ENCODE data around the gene CD200. TPM values are rescaled to one million over a fixed set of nuclear protein-coding genes. Genes with fewer than 3 reads are reported as not detected.
A peak's percentile ranks its signal among the peaks of the same experiment; 100 is the strongest.

CD200 gene, protein sequence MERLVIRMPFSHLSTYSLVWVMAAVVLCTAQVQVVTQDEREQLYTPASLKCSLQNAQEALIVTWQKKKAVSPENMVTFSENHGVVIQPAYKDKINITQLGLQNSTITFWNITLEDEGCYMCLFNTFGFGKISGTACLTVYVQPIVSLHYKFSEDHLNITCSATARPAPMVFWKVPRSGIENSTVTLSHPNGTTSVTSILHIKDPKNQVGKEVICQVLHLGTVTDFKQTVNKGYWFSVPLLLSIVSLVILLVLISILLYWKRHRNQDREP
- total RNA-seq (2014; rRNA removed; shearing (Covaris generic)): 0.06 TPM in 1 of 2 replicates, not detected in the other

DNA sequence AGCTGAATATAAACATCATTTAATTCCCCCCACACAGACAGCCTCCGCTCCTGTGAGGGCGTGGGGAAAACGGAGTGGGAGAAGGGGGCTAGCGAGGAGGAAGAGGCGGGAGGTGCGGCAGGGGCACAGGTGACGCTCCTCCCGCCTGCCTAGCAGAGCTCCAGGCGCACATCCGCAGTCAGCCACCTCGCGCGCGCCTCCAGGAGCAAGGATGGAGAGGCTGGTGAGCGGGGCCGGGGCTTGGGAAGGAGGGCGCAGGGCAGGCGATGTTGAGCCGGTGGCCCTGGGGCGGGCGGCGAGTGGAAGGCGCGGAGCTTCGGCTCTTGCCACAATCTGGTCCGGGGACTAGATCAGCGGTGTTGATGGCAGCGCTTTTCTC, at the start of gene CD200:
TSS of gene CD200 (plus strand) at position 155 of the 379 bp plus-strand sequence. CDS start at position 212, 57 bp downstream.
- peak; percentile 60 for DNase-seq (ENCODE audit: low read depth)

DNA sequence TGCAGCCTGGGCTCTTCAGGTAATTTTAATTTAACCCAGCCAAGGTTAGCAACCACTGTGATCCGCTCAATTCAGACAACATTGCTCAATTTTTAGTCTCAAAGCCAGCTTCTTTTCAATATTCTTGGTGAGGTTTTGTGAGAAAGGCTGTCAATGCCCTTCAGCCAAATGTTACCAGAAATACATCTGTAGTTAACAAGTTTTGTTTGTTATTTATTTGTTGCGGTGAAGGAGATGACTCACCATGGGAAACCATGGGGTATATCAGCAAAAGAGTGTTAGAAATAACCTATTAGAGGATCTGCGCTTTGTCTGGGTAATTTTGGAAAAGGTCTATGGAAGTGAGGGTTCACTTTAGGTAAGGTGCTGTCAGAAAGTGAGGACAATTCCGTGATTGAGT, 43.9 kb upstream of the CD200 start:
- no peak for DNase-seq (ENCODE audit: low read depth)

DNA sequence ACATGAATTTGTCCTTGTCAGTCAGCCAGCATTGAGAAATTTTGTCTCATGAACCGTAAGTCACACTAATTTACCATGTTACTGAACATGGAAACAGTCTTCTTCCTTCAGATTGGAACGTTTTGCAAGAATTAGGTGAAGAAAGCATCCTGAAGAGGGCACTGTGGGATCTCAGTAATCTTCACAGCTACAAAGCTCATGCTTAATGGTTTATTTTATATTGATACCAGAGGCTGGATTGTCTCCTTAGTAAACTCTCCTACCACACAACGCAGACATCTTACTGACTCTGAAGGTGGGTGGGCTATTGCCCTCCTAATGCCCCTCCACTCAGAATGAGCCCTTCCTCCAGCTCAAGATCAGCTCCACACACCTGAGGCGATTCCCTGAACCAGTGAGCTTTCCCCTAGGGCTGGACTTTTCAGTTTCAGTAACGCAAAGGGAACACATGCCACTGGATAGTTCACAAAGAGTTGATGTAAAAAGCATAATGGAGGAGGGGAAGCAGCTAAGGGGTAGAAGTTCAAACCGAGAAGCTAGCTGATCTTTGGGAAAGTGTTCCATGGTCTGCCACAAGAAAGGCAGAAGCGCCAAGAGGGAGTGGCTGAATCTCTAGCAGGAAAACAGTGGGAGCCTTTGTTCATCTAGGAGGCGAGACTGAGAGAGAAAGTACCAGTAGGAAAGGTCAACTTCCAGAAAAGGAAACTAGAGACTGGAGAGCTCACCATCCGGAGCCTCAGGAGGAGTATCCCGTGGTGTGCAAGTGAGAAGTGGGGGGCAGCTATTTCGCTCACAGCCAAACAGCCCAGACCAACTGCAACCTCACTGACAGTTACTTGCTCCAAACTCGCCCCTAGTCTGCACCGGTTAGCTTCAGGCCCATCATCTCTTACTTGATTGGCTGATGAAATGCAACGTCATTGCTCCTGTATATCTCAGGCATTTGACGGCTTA, 39.3 kb upstream of the CD200 start, which contains the start of gene SLC9C1:
TSS of gene SLC9C1 (minus strand) at position 849 of the 954 bp plus-strand sequence. CDS start 7,425 bp downstream, outside the sequence.
- peak; percentile 65 for DNase-seq (ENCODE audit: low read depth)

DNA sequence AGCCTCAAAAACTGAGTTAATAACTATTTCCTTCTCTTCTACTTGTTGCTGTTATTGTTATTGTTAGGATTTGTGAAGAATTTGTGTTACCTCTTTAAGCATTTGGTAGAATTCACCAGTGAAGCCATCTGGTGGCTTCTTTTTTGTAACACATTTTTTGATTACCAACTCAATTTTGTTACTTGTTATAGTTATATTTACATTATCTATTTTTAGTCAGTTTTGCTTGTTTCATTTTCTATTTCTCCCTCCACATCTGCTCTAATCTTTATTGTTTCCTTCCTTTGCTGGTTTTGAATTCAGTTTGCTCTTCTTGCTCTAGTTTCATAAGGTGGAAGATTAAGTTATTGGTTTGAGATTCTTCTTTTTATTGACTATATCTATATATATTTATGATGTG, 35.2 kb upstream of the CD200 start:
- no peak for DNase-seq (ENCODE audit: low read depth)

DNA sequence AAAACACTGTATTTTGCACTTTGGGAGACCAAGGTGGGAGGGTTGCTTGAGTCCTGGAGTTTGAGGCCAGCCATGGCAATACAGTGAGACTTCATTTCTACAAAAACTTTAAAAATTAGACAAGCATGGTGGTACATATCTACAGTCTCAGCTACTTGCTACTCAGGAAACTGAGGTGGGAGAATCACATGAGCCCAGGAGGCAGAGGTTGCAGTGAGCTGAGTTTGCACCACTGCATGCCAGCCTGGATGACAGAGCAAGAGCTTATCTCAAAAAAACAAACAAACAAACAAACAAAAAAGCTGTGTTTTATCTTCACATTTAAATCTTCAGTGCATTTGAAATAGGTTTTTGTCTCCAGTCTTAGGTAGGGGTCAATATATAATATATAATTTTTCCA, 34.2 kb upstream of the CD200 start:
- DNase-seq (ENCODE audit: low read depth): no peak

DNA sequence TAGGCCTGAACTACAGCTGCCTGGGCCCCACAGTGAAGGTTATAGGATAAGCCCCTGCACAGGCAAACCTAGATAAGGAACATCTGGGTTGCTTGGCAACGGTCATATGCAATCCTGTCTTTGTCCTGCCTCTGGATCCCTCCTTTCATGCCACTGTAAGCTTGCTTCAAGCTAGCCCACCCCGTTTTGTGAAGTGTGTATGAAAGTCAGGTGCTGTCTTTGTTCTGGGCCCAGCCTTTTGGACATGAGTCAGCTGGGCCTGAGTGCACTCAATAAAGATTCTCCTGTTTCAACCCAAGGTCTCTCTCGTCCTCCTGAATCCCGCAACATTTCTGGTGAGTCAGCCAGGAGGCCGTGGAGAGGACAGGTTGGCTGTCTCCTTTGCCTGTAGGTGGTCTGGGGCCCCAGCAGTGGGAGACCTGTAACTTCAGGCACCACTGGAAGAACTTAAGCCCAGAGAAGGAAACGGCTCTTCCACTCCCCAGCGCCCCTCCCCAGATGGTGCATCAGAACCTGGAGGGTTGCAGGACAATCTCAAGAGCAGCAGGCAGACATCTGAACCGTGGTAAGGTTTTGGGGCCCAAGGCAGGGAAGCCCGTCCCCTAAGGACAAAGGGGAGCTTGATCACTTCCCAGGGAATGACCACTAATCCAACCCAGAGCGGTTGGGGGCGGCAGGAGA, 30.7 kb upstream of the CD200 start:
- DNase-seq (ENCODE audit: low read depth): no peak

DNA sequence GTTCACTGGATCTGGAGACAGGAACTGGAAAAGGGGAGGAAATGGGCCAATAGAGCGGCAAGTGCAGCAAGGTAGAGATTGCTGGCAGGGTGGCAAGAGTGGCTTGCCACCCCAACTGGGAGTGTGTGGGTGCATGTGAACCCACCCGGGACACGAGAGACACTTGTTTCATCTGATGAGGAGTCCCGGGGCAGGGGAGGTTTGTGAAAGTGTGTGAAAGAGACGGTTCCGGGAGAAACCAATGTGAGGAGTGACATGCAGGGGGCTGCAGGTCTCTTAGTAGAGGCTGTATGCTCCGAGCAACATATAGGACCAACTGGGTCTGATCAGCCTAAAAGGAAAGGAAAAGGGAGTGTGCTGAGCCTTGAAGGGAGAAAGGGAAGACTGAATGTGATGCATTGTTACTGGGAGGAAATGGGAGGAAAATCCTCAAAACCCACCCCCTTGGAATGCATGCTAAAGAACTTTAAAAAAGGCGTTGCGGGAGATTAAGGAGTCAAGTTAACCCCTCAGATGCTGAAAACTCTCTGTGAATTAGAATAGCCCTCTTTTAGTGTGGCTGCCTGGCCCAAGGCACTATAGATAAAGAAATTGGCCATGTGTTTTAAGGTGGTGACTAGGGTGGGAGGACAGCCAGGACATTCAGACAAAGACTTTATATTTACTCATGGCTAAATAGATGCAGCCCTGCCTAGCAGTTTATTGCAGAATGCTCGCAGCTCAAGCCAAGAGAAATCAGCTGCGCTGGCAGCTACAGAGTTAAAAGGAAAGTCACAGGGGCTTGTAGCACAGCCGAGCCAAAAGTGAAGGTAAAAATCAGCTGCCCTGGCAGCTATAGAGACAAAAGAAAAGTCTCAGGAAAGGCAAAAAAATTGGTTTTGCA, 29.8 kb upstream of the CD200 start:
- DNase-seq (ENCODE audit: low read depth): no peak

DNA sequence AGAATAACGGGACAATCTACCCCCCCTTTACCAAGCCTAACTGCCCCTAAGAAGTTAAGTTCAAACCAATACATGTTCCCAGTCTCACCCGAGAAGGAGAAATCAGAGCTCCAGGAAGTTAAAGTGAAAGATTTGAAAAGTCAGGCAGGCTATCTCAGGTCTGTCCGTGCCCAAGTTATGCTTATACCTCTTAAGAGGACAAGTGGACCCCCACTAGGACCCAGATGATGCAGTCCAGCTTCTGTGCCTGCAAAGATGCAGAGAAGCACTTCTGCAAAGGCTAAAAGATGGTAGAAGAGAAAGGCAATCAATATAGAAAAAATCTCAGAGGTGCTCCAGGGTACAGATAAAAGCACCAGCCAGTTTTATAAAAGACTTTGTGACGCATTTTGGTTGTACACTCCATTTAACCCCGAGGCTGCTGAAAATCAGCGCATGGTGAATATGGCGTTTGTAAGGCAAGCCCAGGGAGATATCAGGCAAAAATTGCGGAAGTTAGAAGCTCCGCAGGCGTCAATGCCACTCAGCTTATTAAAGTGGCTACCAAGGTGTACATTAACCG, 29.1 kb upstream of the CD200 start:
- DNase-seq (ENCODE audit: low read depth): no peak

DNA sequence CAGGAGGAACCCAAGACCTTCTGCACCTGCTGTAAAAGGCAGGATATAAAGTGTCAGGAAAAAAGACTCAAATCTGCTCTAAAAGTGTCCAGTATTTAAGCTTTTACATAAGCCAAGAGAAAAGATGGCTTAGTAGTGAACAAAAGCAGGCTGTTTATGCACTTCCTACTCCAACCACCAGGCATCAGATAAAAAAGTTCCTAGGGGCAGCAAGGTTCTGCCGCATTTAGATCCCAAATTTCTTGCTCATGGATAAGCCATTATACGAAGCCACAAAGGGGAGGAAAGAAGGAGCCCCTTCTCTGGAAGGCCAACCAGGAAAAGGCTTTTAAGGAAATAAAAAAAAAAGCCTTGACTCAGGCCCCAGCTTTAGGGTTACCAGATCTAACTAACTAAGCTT, 28.3 kb upstream of the CD200 start:
- no peak for DNase-seq (ENCODE audit: low read depth)

DNA sequence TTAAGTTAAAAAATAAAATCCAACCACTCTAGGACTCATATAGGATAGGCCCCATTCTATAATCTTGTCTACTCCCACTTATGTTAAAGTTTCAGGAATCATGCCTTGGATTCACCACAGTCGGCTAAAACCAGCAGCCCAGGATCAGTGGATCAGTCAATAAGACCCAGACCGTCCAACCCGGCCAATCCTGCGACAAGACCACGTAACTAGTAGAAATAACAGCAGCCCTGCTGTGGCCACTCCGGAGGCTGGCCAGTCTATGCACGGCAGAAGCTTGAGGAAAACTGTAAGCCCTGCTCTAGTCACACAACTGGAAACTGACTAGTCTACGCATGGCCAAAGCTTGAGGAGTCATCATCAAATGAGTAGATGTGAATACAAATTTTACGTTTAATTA, 26.1 kb upstream of the CD200 start:
- no peak for DNase-seq (ENCODE audit: low read depth)

DNA sequence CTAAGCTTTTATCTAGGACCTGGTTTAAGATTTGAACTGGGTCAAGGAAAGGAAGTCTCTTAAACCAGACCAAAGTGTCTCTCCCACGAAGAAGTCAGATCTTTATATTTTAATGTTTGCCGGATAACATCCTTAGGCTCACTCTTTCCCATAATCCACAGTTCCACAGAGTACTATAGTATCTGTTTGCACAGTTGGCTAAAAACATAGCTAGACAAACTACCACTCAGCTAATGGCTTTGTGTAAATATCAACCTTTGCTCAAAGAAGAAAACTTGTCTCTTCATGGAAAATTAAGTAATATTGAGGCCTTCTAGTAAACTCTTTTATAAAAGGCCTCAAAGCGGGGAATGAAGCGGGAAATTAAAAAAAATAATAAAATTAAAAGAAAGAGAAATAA, 25.4 kb upstream of the CD200 start:
- DNase-seq (ENCODE audit: low read depth): no peak

DNA sequence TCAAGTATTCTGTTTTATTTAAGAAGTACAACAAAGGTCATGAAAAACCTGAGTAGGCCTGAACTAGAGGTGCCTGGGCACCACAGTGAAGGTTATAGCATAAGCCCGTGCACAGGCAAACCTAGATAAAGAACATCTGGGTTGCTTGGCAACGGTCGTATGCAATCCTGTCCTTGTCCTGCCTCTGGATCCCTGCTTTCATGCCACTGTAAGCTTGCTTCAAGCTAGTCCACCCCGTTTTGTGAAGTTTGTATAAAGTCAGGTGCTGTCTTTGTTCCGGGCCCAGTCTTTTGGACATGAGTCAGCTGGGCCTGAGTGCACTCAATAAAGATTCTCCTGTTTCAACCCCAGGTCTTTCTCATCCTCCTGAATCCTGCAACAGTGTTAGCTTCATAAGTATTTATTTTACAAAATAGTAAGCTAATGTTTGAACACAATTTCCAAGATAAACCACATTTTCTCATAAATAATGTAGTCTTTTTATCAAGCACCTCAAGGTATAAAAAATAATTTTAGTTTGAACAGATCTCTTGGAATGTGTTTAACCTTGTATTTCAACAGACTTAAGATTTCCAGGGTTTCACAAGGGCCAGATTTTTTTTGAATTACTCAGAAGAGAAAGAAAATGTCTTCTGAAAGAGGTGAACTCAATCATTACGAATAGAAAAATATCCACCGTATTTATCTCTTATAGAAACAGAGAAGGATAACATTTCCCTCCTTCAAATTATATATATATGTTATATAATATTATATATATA, 24.6 kb upstream of the CD200 start:
- DNase-seq (ENCODE audit: low read depth): no peak

DNA sequence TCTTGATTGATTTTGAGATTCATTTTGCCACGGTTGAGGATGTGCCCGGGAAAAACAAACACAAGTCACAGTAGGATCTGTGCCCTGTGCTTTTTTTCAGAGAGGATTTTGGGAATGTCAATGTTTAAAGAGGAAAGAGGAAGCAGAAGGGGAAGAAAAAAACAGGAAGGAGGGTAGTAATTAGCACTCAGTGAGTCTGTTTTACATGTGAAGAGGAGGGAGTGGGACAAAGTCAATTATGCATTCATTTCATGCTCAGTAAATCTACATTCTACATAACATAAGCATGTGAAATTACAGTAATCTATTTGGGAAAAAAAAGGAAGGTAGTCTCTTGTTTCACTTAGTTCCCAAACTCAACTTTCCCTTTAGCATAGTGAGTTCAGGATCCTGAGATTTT, 18.3 kb upstream of the CD200 start:
- DNase-seq (ENCODE audit: low read depth): no peak

DNA sequence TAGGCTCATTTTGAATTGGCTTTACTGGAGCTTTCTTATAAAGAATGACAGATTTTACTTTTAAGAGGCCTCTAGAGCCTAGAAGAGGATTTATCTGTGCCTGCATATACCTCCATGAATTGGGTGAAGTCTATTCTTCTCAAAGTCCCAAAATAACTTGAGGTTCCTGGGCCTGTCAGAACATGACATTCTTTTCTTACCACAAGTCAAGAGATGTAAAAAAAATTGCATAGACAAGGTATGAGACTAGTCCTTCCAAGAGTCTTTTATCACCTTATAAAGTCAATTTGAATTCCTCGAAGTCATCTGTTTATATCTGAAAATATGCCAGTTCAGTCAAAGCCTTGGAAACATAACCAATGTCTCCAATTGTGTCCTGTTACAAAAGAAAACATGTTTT, 17.2 kb upstream of the CD200 start:
- no peak for DNase-seq (ENCODE audit: low read depth)

DNA sequence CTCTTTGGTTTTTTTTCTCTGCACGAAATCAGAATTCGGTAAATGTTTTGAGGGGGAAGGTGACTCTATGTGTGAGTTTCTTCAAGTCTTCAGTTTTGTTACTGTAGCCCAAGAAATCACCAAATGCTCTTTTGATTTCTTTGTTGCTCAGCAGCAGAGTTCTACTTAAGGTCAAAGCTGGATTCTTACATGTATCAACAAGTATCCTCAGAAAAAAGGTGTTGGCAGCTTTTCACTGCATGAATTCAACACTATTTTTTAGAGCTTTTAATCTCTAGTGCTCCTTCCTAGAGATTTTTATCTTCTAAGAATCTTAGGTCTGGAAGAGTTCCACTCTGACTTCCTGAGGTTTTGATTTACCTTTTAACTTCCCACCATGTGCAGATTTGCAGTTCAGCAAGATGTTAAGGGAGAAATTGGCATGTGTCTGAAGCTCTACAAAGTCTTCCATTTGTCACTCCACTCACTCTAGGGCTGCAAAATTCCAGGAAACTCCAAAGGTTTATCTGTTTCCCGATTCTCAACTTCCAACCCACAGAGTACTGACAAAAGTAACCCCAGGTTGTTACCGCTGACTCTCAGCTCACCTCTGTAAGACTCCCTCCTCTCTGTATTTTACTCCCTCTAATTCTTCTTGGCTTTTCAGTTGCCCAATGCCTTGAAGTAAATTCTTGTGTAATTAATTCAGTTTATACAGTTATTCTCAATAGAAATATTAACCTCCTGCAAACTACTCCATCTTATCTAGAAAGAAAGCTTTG, 13.3 kb upstream of the CD200 start:
- no peak for DNase-seq (ENCODE audit: low read depth)

DNA sequence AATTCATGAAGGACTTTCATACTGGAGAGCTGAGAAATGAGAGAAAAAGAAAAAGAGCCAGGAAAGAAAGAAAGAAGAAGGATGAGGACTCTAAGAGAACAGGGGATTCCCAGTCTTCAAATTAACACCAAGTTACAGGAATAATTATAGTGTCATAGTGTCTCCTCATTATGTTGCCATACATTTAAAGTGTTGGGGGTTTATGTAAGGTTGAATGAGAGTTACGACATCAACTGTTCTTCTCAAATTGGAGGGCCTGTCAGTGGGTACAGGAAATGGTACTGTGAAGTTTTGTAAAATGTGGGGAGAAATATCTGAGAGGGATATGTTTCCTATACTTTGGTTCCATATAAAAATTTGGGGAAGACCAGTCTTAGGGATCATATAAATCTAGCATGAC, 12.3 kb upstream of the CD200 start:
- no peak for DNase-seq (ENCODE audit: low read depth)

DNA sequence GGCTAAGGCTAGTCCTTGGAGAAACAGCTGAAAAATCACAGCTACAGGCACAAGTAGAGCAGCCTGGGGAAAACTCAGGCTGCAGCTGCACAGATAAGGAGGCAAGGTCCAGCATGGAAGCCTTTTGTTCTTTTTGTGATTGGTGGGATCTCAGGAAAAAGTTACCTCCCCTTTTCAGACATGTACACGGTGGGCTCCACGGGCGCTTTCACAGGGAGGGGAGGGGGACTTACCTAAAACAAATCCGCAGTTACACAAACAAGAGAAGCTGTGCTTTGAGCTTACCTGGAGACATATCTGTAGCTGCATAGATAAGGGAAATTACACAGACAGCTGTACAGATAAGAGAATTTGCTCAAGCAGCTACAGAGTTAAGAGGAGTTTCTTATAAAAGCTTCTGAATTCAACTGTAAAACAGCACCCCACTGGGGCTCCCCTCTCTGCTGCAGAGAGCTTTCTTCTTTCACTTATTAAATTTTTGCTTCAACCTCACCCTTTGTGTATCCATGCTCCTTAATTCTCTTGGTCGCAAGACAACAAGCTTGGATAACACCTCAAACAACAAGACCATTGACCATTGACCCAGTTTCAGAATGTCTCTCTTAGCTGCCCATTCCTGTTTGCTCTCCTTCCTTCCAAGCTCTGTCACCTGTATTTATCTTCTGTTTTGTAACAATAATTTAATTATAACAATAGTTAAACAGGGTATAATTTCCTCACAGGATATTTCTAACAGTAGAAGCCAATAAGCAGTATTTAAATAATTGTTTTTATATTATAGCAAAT, 10.9 kb upstream of the CD200 start:
- no peak for DNase-seq (ENCODE audit: low read depth)

DNA sequence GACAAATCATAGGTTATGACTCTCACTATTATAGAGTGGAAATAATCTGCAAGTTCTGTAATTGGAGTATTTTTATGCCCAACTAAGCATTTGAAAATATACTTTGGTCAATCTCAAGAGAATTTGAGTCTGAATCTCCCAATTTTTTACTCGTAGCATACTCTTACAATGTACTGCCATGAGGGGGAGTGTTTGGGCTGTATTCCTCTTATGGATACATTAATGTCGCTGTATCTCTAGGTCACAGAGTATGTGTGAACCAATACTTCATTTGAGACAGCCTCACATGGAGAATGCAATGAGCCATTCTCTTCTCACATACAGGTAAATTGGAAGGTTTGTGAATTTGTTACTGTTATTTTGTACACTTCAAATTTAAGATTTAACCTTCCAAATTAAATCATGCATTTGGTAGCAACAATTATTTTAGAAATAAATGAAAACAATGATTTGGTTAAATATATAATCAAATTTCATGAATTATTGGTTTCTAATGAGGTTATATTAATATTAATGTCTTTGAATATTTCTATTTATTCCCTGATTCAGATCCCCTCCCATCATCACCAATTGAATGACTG, 5.5 kb upstream of the CD200 start:
- DNase-seq (ENCODE audit: low read depth): peak; percentile 50
